SJCRH30 (cell line): Measurements from ENCODE around the gene WWOX. TPM values are rescaled to one million over a fixed set of nuclear protein-coding genes. Genes with fewer than 3 reads are reported as not detected.

Experiments used
- DNase-seq, 2 experiments: peaks; one replicate each; pipeline ENCODE4 v3.0.0-alpha.2; 2015 to 2020
- H3K27ac ChIP-seq: fragments of 250-450 bp; sonication (Bioruptor Pico); 2 replicates; pipeline ENCODE4 v1.5.1; 2020; ENCODE audit warnings: mild to moderate bottlenecking, moderate library complexity
- H3K27me3 ChIP-seq: fragments of 250-450 bp; sonication (Bioruptor Pico); 2 replicates; pipeline ENCODE4 v1.5.1; 2020; ENCODE audit warnings: mild to moderate bottlenecking, moderate library complexity
- H3K36me3 ChIP-seq: fragments of 250-450 bp; sonication (Bioruptor Pico); 2 replicates; pipeline ENCODE4 v1.5.1; 2020; ENCODE audit warnings: mild to moderate bottlenecking, moderate library complexity
- H3K4me1 ChIP-seq: fragments of 250-450 bp; sonication (Bioruptor Pico); 2 replicates; pipeline ENCODE4 v1.5.1; 2020; ENCODE audit warnings: mild to moderate bottlenecking, moderate library complexity
- H3K4me3 ChIP-seq: fragments of 250-450 bp; sonication (Bioruptor Pico); 2 replicates; pipeline ENCODE4 v1.5.1; 2020; ENCODE audit warnings: mild to moderate bottlenecking, moderate library complexity
- H3K9me3 ChIP-seq: fragments of 250-450 bp; sonication (Bioruptor Pico); replicated peaks from 2 replicates; pipeline ENCODE4 v1.5.1; 2020; ENCODE audit warnings: mild to moderate bottlenecking, moderate library complexity
- total RNA-seq: library from RNA; depleted of rRNA; stranded (reverse); fragments of >200 nt; shearing (Covaris generic); gene quantifications from 2 replicates; pipeline ENCODE4 v1.2.3, GENCODE V29; 2014

The WWOX gene
- total RNA-seq, 1 experiment from 2014 or later, result 16.4 TPM

DNA sequence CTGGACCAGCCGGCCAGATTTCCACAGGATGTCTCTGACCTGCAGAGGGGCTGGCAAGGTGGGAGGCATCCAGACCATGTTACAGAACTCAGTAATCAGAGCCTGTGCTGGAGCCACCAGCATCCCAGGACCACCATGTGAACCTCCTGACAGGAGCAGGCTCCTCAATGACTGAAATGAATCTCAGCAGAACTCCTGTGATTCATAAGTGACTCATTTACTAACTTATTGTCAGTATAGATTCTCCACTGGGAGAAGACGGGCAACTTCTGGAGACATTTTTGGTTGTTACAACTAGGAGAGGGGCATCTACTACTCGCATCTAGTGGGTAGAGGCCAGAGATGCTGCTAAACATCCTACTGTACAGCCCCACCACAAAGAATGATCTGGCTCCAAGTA, 3.1 kb upstream of the WWOX start:
- H3K27ac ChIP-seq, result no peak overlapping the region
- no peaks in the 10 kb centered on the region for H3K36me3 ChIP-seq
- DNase-seq, result no peak
- H3K4me1 ChIP-seq, result no peaks in the 10 kb centered on the region; the same call in 1 of the 2 replicates
- H3K9me3 ChIP-seq, result no peaks in the 10 kb centered on the region
- no peaks in the 10 kb centered on the region for H3K27me3 ChIP-seq
- no peak overlapping the region for H3K4me3 ChIP-seq

DNA sequence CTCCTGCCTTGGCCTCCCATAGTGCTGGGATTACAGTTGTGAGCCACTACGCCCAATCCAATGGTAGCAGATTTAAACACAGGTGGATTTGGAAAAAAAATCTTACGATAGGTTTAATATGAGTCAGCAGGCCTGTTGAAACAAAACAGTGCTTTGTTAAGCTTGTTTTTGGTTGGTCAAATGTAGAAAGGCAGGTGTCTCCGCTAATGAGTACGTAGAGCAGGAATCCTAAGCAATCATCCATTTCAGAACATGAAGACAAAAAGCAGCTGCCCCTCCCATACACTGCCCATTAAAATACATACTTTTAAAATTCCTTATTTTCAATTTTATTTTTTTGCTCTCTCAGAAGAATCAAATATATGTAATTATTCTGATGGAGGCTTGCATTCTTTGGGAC, 1.9 kb upstream of the WWOX start:
- Histone ChIP-seq H3K36me3 (no peaks in the 10 kb centered on the region), H3K27me3 (no peaks in the 10 kb centered on the region), H3K4me1 (no peaks in the 10 kb centered on the region; the same call in 1 of the 2 replicates), H3K4me3 (no peak overlapping the region), H3K27ac (no peak overlapping the region), H3K9me3 (no peaks in the 10 kb centered on the region)
- no peak for DNase-seq

DNA sequence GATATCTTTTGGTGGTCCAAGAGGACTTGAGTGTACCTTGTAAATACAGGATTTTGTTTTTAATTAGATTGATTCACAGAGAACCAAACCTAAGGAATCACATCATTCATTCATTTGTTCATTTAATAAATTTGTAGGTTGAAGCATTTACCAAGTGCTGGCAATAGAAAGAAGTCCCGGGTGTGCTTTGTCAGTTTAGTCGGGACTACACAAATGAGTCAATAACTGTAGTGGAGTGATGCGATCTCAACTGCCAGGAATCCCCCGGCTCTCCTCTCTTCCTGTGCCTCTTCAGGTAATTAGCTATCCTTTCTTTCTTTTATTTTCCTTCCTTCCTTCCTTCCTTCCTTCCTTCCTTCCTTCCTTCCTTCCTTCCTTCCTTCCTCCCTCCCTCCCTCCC, 1.4 kb upstream of the WWOX start:
- H3K4me1 ChIP-seq, result no peaks in the 10 kb centered on the region; the same call in 1 of the 2 replicates
- no peak overlapping the region for H3K4me3 ChIP-seq
- H3K36me3 ChIP-seq, result no peaks in the 10 kb centered on the region
- no peaks in the 10 kb centered on the region for H3K9me3 ChIP-seq
- no peaks in the 10 kb centered on the region for H3K27me3 ChIP-seq
- no peak for DNase-seq
- no peak overlapping the region for H3K27ac ChIP-seq

DNA sequence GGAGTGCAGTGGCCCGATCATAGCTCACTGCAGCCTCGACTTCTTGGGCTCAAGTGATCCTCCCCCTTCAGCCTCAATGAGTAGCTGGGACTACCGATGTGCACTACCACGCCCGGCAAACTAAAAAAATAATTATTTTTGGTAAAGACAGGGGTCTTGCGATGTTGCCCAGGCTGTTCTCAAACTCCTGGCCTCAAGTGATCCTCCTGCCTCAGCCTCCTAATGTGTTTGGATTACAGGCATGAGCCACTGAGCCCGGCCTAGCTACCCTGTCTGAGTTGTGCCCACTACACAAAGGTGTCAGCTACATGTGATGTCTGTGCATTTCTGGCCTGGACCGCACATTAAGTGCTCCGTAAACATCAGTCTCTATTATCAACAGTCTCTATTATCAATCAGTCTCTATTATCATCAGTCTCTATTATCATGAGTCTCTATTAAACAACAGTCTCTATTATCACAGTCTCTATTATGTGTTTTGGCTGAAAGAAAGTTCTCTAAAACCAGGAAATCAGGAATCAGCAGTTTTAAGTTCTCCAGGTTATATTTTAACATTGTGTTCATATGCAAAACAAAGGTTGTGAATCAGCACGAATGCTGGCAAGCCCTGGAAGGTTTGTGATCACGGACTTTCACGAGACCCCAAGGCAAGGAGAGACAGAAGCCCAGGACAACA, 721 bp upstream of the WWOX start:
- peak in 1 of 2 experiments; percentile 7 for DNase-seq
- Histone ChIP-seq H3K9me3 (no peaks in the 10 kb centered on the region), H3K36me3 (no peaks in the 10 kb centered on the region), H3K27me3 (no peaks in the 10 kb centered on the region), H3K27ac (peak overlapping the region; percentile 24; the same call in 1 of the 2 replicates), H3K4me1 (no peaks in the 10 kb centered on the region; the same call in 1 of the 2 replicates), H3K4me3 (peak overlapping the region; percentile 82)

DNA sequence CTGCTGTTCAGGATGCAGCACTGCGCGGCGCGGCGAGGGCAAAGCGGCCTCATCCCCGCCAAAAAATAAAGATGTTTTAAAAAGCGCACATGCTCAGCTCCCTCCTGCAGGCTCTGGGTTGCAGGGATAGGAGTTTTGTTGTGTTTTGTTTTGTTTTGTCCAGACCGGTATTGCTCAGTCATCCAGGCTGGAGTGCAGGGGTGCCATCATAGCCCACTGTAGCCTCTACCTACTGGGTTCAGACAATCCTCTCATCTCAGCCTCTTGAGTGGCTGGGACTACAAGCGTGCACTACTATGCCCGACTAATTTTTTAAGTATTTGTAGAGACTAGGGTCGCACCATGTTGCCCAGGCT, 636 bp downstream of the WWOX start:
- no peaks in the 10 kb centered on the region for H3K36me3 ChIP-seq
- no peaks in the 10 kb centered on the region for H3K27me3 ChIP-seq
- no peaks in the 10 kb centered on the region; the same call in 1 of the 2 replicates for H3K4me1 ChIP-seq
- peak overlapping the region; percentile 82 for H3K4me3 ChIP-seq
- H3K9me3 ChIP-seq, result no peaks in the 10 kb centered on the region
- no peak for DNase-seq
- peak overlapping the region; percentile 60; the same call in 1 of the 2 replicates for H3K27ac ChIP-seq

DNA sequence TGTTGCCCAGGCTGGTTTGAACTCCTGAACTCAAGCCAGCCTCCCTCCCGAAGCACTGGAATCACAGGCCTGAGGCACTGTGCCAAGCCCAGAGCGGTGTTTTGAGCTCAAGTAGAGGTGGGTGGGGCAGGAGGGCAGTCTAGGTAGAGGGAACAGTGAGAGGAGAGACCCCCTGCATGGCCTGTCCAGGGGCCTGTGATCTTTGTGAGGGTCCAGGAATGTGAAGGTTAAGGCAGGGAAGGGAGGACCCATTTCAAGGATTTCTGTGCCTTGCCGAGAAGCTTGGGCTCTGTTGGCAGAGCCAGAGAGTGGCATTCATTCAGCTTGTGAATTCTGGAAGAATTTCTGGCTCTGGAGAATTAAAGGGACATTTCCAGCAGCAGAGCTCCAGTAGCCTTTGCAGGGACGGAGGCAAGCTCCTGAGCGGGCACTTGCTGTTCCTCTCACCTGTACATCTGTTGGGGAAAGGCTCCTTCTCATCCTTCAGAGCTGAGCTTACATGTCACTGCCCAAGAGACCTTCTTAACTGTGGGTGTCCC, 2.7 kb downstream of the WWOX start:
- no peaks in the 10 kb centered on the region for H3K36me3 ChIP-seq
- no peak for DNase-seq
- H3K9me3 ChIP-seq, result no peaks in the 10 kb centered on the region
- H3K4me3 ChIP-seq, result no peak overlapping the region
- no peak overlapping the region for H3K27ac ChIP-seq
- no peaks in the 10 kb centered on the region for H3K27me3 ChIP-seq
- no peaks in the 10 kb centered on the region; the same call in 1 of the 2 replicates for H3K4me1 ChIP-seq

DNA sequence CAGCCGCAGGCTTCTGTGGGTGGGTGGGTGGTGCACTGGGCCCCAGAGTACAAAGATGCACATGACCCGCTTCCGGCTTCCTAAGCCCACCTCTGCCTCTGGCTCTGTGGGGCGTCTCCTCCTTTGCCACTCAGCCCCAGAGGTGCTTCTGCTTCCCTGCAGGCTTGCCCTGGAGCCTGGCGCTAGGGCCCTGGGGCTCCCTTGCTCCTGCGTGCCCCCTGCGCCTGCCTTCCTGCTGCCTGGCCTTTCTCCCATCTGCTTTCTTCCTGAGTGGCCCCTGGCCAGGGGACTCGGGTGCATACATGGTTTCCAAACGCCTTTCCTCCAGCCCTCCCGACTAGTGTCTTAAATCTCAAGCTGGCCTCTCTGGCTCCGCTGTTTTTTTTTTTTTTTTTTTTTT, 3.4 kb downstream of the WWOX start:
- Histone ChIP-seq H3K36me3 (no peaks in the 10 kb centered on the region), H3K4me3 (no peak overlapping the region), H3K27me3 (no peaks in the 10 kb centered on the region), H3K27ac (no peak overlapping the region), H3K9me3 (no peaks in the 10 kb centered on the region), H3K4me1 (no peaks in the 10 kb centered on the region; the same call in 1 of the 2 replicates)
- DNase-seq, result no peak

DNA sequence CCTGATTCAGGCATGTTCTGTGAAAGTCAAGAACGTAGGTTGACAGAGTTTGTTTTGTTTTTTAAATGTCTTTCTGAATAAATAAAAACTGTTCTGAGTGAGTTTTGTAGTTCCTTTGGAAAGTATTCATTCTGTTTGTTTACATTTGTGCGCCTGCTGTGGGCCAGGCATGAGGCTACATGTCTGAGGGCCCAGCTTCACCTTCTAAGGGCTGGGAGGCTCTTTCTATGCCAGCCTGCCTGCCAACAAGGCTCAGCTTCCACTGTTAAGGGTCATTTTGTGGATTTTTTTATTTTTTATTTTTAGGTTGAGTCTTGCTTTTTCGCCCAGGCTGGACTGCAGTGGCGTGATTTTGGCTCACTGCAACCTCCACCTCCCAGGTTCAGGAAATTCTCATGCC, 6.1 kb downstream of the WWOX start:
- no peaks in the 10 kb centered on the region for H3K36me3 ChIP-seq
- H3K4me1 ChIP-seq, result no peaks in the 10 kb centered on the region
- H3K27me3 ChIP-seq, result no peaks in the 10 kb centered on the region
- H3K4me3 ChIP-seq, result no peak overlapping the region
- H3K9me3 ChIP-seq, result no peaks in the 10 kb centered on the region
- H3K27ac ChIP-seq, result no peak overlapping the region
- DNase-seq, result no peak

DNA sequence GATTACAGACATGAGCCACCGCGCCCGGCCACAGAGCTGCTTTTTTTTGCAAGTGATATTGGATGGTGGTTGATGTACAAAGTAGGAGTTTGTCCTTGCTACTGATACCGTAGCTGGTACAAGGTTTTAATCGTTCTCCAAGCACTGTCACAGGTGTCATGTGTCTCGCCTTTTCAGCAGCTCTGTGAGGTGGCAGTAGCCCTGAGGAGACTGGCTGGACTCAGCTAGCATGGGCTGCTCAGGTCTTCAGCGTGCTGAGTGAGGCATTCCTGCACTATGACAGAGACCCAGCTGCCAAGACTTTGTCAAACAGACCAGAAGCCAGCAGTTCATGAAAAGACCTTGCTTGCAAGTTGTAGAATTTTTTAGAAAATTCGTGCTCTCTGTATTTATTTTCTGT, 7.2 kb downstream of the WWOX start:
- H3K4me1 ChIP-seq, result no peaks in the 10 kb centered on the region
- no peak for DNase-seq
- H3K9me3 ChIP-seq, result no peaks in the 10 kb centered on the region
- H3K4me3 ChIP-seq, result no peak overlapping the region
- no peaks in the 10 kb centered on the region for H3K27me3 ChIP-seq
- no peaks in the 10 kb centered on the region for H3K36me3 ChIP-seq
- H3K27ac ChIP-seq, result no peak overlapping the region

DNA sequence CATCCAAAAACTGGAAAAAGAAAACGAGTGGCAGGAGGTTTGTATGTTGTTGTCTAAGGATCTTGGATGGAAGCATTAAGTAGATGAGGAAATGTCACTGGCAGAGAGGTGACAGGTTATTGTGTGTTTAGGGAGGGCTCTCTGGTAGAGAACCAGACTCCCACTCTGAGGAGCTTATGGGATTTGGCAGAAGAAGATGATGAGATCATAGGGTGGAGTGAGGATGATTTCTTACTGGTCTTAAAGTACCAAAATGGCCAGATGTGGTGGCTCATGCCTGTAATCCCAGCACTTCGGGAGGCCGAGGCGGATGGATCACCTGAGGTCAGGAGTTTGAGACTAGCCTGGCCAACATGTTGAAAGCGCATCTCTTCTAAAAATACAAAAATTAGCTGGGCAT, 9.0 kb downstream of the WWOX start:
- Histone ChIP-seq H3K9me3 (no peaks in the 10 kb centered on the region), H3K27me3 (no peaks in the 10 kb centered on the region), H3K27ac (no peak overlapping the region), H3K4me1 (no peaks in the 10 kb centered on the region), H3K36me3 (no peaks in the 10 kb centered on the region), H3K4me3 (no peak overlapping the region)
- DNase-seq, result no peak

DNA sequence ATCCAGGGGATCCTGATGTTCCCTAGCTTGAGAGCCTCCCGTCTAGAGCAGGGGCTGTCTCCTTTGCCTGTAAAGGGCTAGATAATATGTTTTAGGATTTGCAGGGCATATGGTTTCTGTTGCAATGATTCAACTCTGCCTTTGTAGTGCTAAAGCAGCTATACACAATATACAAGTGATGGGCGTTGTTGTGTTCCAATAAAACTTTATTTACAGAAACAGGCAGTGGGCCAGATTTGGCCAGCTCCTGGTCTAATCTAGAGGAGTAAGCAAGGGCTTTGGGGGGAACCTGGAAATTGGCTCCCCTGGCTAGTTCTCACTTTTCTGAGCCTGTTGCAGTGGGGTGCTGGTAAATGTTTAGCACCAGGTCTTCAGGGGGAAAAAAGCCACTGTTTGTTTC, 13.8 kb downstream of the WWOX start:
- no peaks in the 10 kb centered on the region for H3K9me3 ChIP-seq
- no peaks in the 10 kb centered on the region for H3K27me3 ChIP-seq
- DNase-seq, result no peak
- H3K36me3 ChIP-seq, result no peaks in the 10 kb centered on the region
- no peak overlapping the region for H3K4me3 ChIP-seq
- no peak overlapping the region for H3K27ac ChIP-seq
- peaks cover 16% of the 10 kb centered on the region for H3K4me1 ChIP-seq

DNA sequence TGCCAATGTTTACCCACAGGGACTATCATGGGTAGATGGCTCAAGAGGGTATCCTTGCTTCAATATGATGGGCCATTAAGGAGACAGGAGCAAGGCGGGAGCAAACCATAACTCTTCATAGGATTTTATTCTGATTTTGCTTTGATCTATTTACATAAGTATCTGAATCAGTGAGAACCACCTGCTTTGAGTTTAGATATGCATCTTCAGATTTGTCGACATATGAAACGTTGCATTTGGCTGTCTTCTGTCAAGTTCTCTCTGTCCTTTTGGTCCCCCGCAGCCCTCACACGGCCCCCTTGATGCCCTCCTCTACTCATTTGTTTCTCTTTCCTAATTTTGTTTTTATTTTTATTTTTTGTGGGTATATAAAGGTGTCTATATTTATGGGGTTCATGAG, 16.2 kb downstream of the WWOX start:
- no peak overlapping the region for H3K4me3 ChIP-seq
- no peaks in the 10 kb centered on the region for H3K9me3 ChIP-seq
- no peaks in the 10 kb centered on the region for H3K36me3 ChIP-seq
- H3K27me3 ChIP-seq, result no peaks in the 10 kb centered on the region
- no peak overlapping the region for H3K27ac ChIP-seq
- no peak for DNase-seq
- H3K4me1 ChIP-seq, result peaks cover 23% of the 10 kb centered on the region

DNA sequence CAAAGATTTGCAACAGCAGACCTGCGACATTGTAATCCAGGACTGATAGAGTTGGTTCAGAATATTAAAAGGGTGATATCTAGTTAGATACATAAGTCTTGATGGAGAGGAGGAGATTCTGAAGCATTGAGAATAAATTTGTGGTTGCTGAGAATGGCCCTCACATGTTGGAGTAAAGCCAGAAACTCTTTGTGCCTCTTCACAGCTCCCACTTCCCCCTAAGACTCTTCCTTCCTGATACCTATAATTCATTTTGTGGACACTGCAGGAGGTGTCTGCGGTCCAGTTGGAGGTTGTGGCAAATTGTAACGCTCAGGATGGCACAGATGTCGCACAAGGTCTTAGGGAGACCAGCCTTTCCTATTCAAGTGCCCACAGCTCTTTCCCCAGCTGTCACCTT, 17.5 kb downstream of the WWOX start:
- Histone ChIP-seq H3K27me3 (no peaks in the 10 kb centered on the region), H3K4me3 (no peak overlapping the region), H3K4me1 (peaks cover 23% of the 10 kb centered on the region), H3K27ac (peak overlapping the region; percentile 75; the same call in 1 of the 2 replicates), H3K9me3 (no peaks in the 10 kb centered on the region), H3K36me3 (no peaks in the 10 kb centered on the region)
- no peak for DNase-seq

DNA sequence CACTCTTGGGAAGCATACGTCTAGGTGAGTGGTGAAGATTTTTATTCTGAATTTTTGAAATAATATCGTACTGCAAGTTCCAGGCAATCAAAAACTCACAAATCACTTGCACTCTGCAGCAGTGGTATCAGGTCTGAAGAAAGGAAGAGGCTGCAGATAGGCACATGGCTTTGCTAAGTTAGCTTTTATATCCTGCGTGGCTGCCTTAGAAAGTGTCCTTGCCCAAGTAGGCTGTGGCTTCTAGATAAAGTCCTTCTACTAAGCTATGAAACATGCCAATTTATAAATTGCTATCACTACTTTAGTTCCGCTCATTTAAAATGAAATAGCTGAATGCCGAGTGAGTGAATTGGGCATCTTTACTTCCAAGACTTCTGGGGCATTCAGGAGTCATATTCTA, 17.9 kb downstream of the WWOX start:
- no peaks in the 10 kb centered on the region for H3K36me3 ChIP-seq
- no peak overlapping the region for H3K4me3 ChIP-seq
- H3K27me3 ChIP-seq, result no peaks in the 10 kb centered on the region
- DNase-seq, result no peak
- H3K27ac ChIP-seq, result peak overlapping the region; percentile 75
- H3K4me1 ChIP-seq, result peaks cover 26% of the 10 kb centered on the region
- no peaks in the 10 kb centered on the region for H3K9me3 ChIP-seq

DNA sequence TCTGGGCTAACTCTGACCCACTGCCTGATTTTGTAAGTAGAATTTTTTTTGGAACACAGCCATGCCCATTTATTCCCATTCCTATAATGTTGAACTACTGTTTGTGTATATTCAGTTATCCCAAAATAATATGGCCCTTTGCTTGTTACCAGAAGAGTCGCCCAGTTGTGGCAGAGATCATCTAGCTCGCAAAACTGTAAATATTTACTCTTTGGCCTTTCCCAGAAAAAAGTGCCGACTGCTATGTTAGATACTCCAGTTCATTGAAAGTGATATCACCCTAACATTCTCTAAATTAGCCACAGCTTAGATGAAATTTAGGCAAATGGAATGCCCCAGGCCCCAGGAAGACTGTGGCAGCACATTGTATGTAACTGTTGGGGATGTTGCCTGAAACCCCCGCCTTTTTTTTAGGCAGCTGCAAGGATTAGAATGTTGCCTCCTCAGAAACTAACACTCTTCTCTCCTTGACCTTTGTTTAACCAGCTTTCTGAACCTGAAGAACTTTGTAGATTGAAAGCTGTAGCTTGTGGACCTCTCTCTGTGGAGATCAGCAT, 19.1 kb downstream of the WWOX start:
- H3K9me3 ChIP-seq, result no peaks in the 10 kb centered on the region
- H3K27ac ChIP-seq, result peak overlapping the region; percentile 75
- H3K36me3 ChIP-seq, result no peaks in the 10 kb centered on the region
- no peaks in the 10 kb centered on the region for H3K27me3 ChIP-seq
- peak; percentile 51 to 68 for DNase-seq
- H3K4me1 ChIP-seq, result peaks cover 28% of the 10 kb centered on the region
- no peak overlapping the region; the same call in 1 of the 2 replicates for H3K4me3 ChIP-seq
